IMR-90 (cell line): ENCODE results near the gene CD248. TPM values are rescaled to one million over a fixed set of nuclear protein-coding genes. Genes with fewer than 3 reads are reported as not detected.
"Not testable (repeated sequence)": the region's sequence is repeated elsewhere in the genome, so short reads cannot be mapped to it uniquely, and the experiment has no call there.

ENCODE experiments used
- ATAC-seq: fragments of 200-7000 bp; cut with Tn5 transposase; 2 replicates; pipeline ENCODE4 v1.9.1; 2020; ENCODE audit warnings: low read depth, mild to moderate bottlenecking, moderate library complexity
- BruUV-seq: library from RNA; stranded (reverse); fragments of 400-500 nt; replicated peaks from 2 replicates; lab custom pipeline; 2021; lab: Mats Ljungman, UMichigan
- CTCF ChIA-PET: fragments of 300-600 bp; formaldehyde crosslinking; extraction: SDS; loops from one replicate; lab custom pipeline; 2021; ENCODE audit warnings: antibody characterized with exemption; lab: Yijun Ruan, JAX
- POLR2A ChIA-PET: fragments of 300-600 bp; sonication (Branson Sonifier 250); formaldehyde crosslinking; loops from one replicate; lab custom pipeline; 2022; ENCODE audit warnings: antibody characterized with exemption; ENCODE audit not compliant: unreplicated experiment; lab: Charles Lee
- DNase-seq: peaks from one replicate; pipeline ENCODE4 v3.0.0; 2013
- H2AFZ ChIP-seq: replicated peaks from 2 replicates; pipeline ENCODE3; 2013; ENCODE audit warnings: low read length, mild to moderate bottlenecking; ENCODE audit not compliant: poor library complexity
- H2AK5ac ChIP-seq: 2 replicates; pipeline ENCODE4 v1.6.1; 2013; ENCODE audit warnings: low read depth, low read length, inconsistent platforms
- H2AK9ac ChIP-seq: replicated peaks from 2 replicates; pipeline ENCODE3; 2013; ENCODE audit warnings: mild to moderate bottlenecking, low read depth, low read length, moderate library complexity; ENCODE audit not compliant: poor library complexity
- H2BK120ac ChIP-seq: 2 replicates; pipeline ENCODE4 v1.6.1; 2013; ENCODE audit warnings: low read depth, low read length, inconsistent platforms
- H2BK15ac ChIP-seq: 3 replicates; pipeline ENCODE4 v1.6.1; 2013; ENCODE audit warnings: low read depth, low read length, inconsistent platforms
- H2BK20ac ChIP-seq: 2 replicates; pipeline ENCODE4 v1.6.1; 2013; ENCODE audit warnings: low read depth, mild to moderate bottlenecking, inconsistent platforms, low read length, moderate library complexity
- H2BK5ac ChIP-seq: 2 replicates; pipeline ENCODE4 v1.6.1; 2013; ENCODE audit warnings: mild to moderate bottlenecking, low read depth, low read length, inconsistent platforms; ENCODE audit not compliant: poor library complexity, severe bottlenecking
- H3K14ac ChIP-seq: replicated peaks from 2 replicates; pipeline ENCODE4 v1.6.1; 2013; ENCODE audit warnings: low read depth, low read length, inconsistent platforms
- H3K18ac ChIP-seq: 2 replicates; pipeline ENCODE4 v1.6.1; 2013; ENCODE audit warnings: low read depth, low read length, control low read depth
- H3K23ac ChIP-seq: 2 replicates; pipeline ENCODE4 v1.6.1; 2013; ENCODE audit warnings: low read depth, low read length, inconsistent platforms
- H3K27ac ChIP-seq: 2 replicates; pipeline ENCODE4 v1.5.1; 2013; ENCODE audit warnings: mild to moderate bottlenecking, control low read depth, low read length; ENCODE audit not compliant: insufficient read depth
- H3K27me3 ChIP-seq: 2 replicates; pipeline ENCODE4 v1.6.1; 2013; ENCODE audit warnings: low read length; ENCODE audit not compliant: control insufficient read depth, insufficient read depth
- H3K36me3 ChIP-seq: 2 replicates; pipeline ENCODE4 v1.6.1; 2013; ENCODE audit warnings: low read length, mixed read lengths; ENCODE audit not compliant: control insufficient read depth, insufficient read depth
- H3K4ac ChIP-seq: 2 replicates; pipeline ENCODE4 v1.6.1; 2013; ENCODE audit warnings: low read depth, low read length, inconsistent platforms
- H3K4me1 ChIP-seq: 2 replicates; pipeline ENCODE4 v1.6.1; 2013; ENCODE audit warnings: low read length, mixed read lengths; ENCODE audit not compliant: control insufficient read depth, insufficient read depth
- H3K4me2 ChIP-seq: 2 replicates; pipeline ENCODE4 v1.6.1; 2013; ENCODE audit warnings: low read depth, mild to moderate bottlenecking, control low read depth, low read length, moderate library complexity
- H3K4me3 ChIP-seq: 2 replicates; pipeline ENCODE4 v1.5.1; 2013; ENCODE audit warnings: low read depth, mild to moderate bottlenecking, control low read depth, low read length, moderate library complexity; ENCODE audit not compliant: insufficient read depth
- H3K56ac ChIP-seq: 2 replicates; pipeline ENCODE4 v1.6.1; 2013; ENCODE audit warnings: low read length, inconsistent platforms; ENCODE audit not compliant: insufficient read depth; ENCODE audit errors: extremely low read depth
- H3K79me1 ChIP-seq, 2 experiments: 2 replicates each; pipeline ENCODE4 v1.6.1; 2013; ENCODE audit warnings: low read length in 2 of 2, inconsistent platforms in 1 of 2, low read depth in 1 of 2
- H3K9ac ChIP-seq: 2 replicates; pipeline ENCODE4 v1.6.1; 2013; ENCODE audit warnings: low read depth, low read length, control low read depth
- H3K9me1 ChIP-seq: 2 replicates; pipeline ENCODE4 v1.6.1; 2013; ENCODE audit warnings: low read length, inconsistent platforms; ENCODE audit not compliant: insufficient read depth
- H3K9me3 ChIP-seq: 2 replicates; pipeline ENCODE4 v1.6.1; 2013; ENCODE audit warnings: low read length; ENCODE audit not compliant: control insufficient read depth, insufficient read depth
- H4K20me1 ChIP-seq: 2 replicates; pipeline ENCODE4 v1.6.1; 2013; ENCODE audit warnings: low read length, inconsistent platforms; ENCODE audit not compliant: insufficient read depth
- H4K5ac ChIP-seq: 2 replicates; pipeline ENCODE4 v1.6.1; 2013; ENCODE audit warnings: mild to moderate bottlenecking, low read depth, low read length, control low read depth
- H4K8ac ChIP-seq, 2 experiments: 2 replicates each; pipeline ENCODE4 v1.6.1; 2013; ENCODE audit warnings: low read depth in 2 of 2, low read length in 2 of 2, control low read depth in 1 of 2, inconsistent platforms in 1 of 2
- H4K91ac ChIP-seq: 2 replicates; pipeline ENCODE4 v1.6.1; 2013; ENCODE audit warnings: low read depth, low read length, inconsistent platforms; ENCODE audit not compliant: insufficient read depth
- WGBS, 2 experiments: methylation state at CpG; one replicate each; pipeline versions ENCODE4 v1.1.5 to v1.1.7; 2013; ENCODE audit warnings: missing lambda C conversion rate in 2 of 2; ENCODE audit not compliant: insufficient read length in 1 of 2; ENCODE audit errors: extremely low coverage in 2 of 2; 5-methylcytosine and 5-hydroxymethylcytosine counted together
- dilution Hi-C: fragments of 300-500 bp; cut with HindIII; formaldehyde crosslinking; loops from one replicate; pipeline ENCODE4 v1.14.3; 2018; ENCODE audit warnings: low sequenced_read_pairs; ENCODE audit not compliant: unreplicated experiment
- in situ Hi-C: fragments of 300-500 bp; cut with MboI; formaldehyde crosslinking; loops from 3 replicates; pipeline ENCODE4 v1.14.3; 2019; ENCODE audit warnings: low sequenced_read_pairs, inconsistent platforms, mixed read lengths
- intact Hi-C: fragments of 100-400 bp; cut with micrococcal nuclease; formaldehyde crosslinking; loops from 2 replicates; pipeline ENCODE4 v1.10.0; 2022
- polyA plus RNA-seq, 3 experiments: library from polyadenylated mRNA; depleted of rRNA; stranded (reverse); fragments of >200 nt; gene quantifications; 2 replicates each; pipeline ENCODE4 v1.2.3, GENCODE V29; 2012; ENCODE audit warnings: low replicate concordance in 1 of 3
- total RNA-seq: library from RNA; depleted of rRNA; stranded (reverse); fragments of >200 nt; gene quantifications from 2 replicates; pipeline ENCODE4 v1.2.3, GENCODE V29; 2012

The CD248 gene
- total and polyA plus RNA-seq, 2 of the 4 experiments (the other 2 are of a cell fraction), result 19.5 to 223 TPM

- H3K9ac ChIP-seq, H2BK20ac ChIP-seq, H4K91ac ChIP-seq, DNase-seq, H2BK5ac ChIP-seq, dilution Hi-C loops, H3K9me3 ChIP-seq, ATAC-seq, H3K4me2 ChIP-seq, H3K23ac ChIP-seq, H4K5ac ChIP-seq, H4K8ac ChIP-seq, H2AFZ ChIP-seq, H3K27ac ChIP-seq, H2BK120ac ChIP-seq, in situ Hi-C loops, H3K9me1 ChIP-seq, BruUV-seq, H2AK9ac ChIP-seq, H3K14ac ChIP-seq, H3K18ac ChIP-seq, H3K27me3 ChIP-seq, H3K56ac ChIP-seq, H3K4me3 ChIP-seq, H2AK5ac ChIP-seq, H2BK15ac ChIP-seq, H3K36me3 ChIP-seq, H3K4ac ChIP-seq: not testable (repeated sequence)
- WGBS, 2 experiments, result 84% methylated on average over 5 of the region's 18 CpGs; no CpG with 5 or more reads in 1 of the 2 experiments
- peaks cover 30% of the 10 kb centered on the region for H4K20me1 ChIP-seq
- ChIA-PET POLR2A (interaction anchor here (0.7 to 2.6 kb wide), 4 partner anchors 18 to 487 kb away, joined by 3 to 23 read pairs (median 4); partner anchors contain the start of gene RIN1), CTCF (interaction anchor here (0.5 to 2.4 kb wide), 12 partner anchors 11 to 123 kb away, joined by 3 to 17 read pairs (median 4); partner anchors contain the start of genes B4GAT1, BRMS1 and RIN1)
- peaks cover 0 to 24% of the 10 kb centered on the region in 2 experiments; a peak in 2 of 4 replicates for H3K79me1 ChIP-seq
- H3K4me1 ChIP-seq, result peaks cover 12% of the 10 kb centered on the region
- intact Hi-C loops, result loop anchor here (1.0 kb wide), 1 partner anchor 75 kb away; no protein-coding TSS in a partner anchor
Measured at GRCh38 chr11:66310803-66311440, 5.9 kb downstream of the CD248 start.
